ENCODE data around the gene PDSS2.

The PDSS2 gene

GRCh38 chr6:107390685-107391435 lies 68.5 kb downstream of the PDSS2 start:
- TF ChIP-seq CTCF (IDR thresholded peaks at IDR 0.05; ENCODE audit: control insufficient read depth, extremely low read depth, insufficient read depth): no peak
- no peak for DNase-seq (ENCODE audit: low read depth)
- H3K4me3 ChIP-seq (ENCODE audit: low read depth, low read length): no peak overlapping the region

- DNase-seq (ENCODE audit: low read depth): no peak
- no peak overlapping the region for H3K4me3 ChIP-seq (ENCODE audit: low read depth, low read length)
- no peak for TF ChIP-seq CTCF (IDR thresholded peaks at IDR 0.05; ENCODE audit: control insufficient read depth, extremely low read depth, insufficient read depth)
These were observed 69.3 kb downstream of the PDSS2 start for GRCh38 chr6:107390056-107390455.

GRCh38 chr6:107386904-107387303 lies 72.5 kb downstream of the PDSS2 start:
- DNase-seq (ENCODE audit: low read depth): no peak
- TF ChIP-seq CTCF (IDR thresholded peaks at IDR 0.05; ENCODE audit: control insufficient read depth, extremely low read depth, insufficient read depth): no peak
- no peak overlapping the region for H3K4me3 ChIP-seq (ENCODE audit: low read depth, low read length)

GRCh38 chr6:107386340-107386739 lies 73.0 kb downstream of the PDSS2 start:
- TF ChIP-seq CTCF (IDR thresholded peaks at IDR 0.05; ENCODE audit: control insufficient read depth, extremely low read depth, insufficient read depth): no peak
- no peak overlapping the region for H3K4me3 ChIP-seq (ENCODE audit: low read depth, low read length)
- no peak for DNase-seq (ENCODE audit: low read depth)

GRCh38 chr6:107383705-107384104 lies 75.7 kb downstream of the PDSS2 start:
- no peak for TF ChIP-seq CTCF (IDR thresholded peaks at IDR 0.05; ENCODE audit: control insufficient read depth, extremely low read depth, insufficient read depth)
- no peak for DNase-seq (ENCODE audit: low read depth)
- H3K4me3 ChIP-seq (ENCODE audit: low read depth, low read length): no peak overlapping the region

GRCh38 chr6:107374264-107374663 lies 85.1 kb downstream of the PDSS2 start:
- no peak overlapping the region for H3K4me3 ChIP-seq (ENCODE audit: low read depth, low read length)
- no peak for TF ChIP-seq CTCF (IDR thresholded peaks at IDR 0.05; ENCODE audit: control insufficient read depth, extremely low read depth, insufficient read depth)
- DNase-seq (ENCODE audit: low read depth): no peak

- no peak for DNase-seq (ENCODE audit: low read depth)
- TF ChIP-seq CTCF (IDR thresholded peaks at IDR 0.05; ENCODE audit: control insufficient read depth, extremely low read depth, insufficient read depth): no peak
- no peak overlapping the region for H3K4me3 ChIP-seq (ENCODE audit: low read depth, low read length)
These were observed 89.9 kb downstream of the PDSS2 start for GRCh38 chr6:107369493-107369892.
